Kidney (tissue), 14 donors: ENCODE data around the gene LPAR3. TPM values are rescaled to one million over a fixed set of nuclear protein-coding genes. Genes with fewer than 3 reads are reported as not detected.

ENCODE experiments used
- DNase-seq, 5 donors: peaks; one replicate each; pipeline ENCODE4 v3.0.0-alpha.2; 2013 to 2020
- FAIRE-seq: peaks from 2 replicates; lab custom pipeline; 2012; peaks lifted over from hg19 to GRCh38; lab: Jason Lieb, UNC
- H3K27ac ChIP-seq, 2 donors: one replicate each; pipeline ENCODE4 v1.7.0; 2013; ENCODE audit warnings: low read depth in 2 of 2, low read length in 2 of 2, inconsistent platforms in 1 of 2
- H3K27me3 ChIP-seq: one replicate; pipeline ENCODE4 v1.7.1; 2013; ENCODE audit warnings: low read length, inconsistent platforms; ENCODE audit not compliant: control insufficient read depth, insufficient read depth
- H3K36me3 ChIP-seq, 3 donors: one replicate each; pipeline versions ENCODE4 v1.7.0 to v1.7.1; 2013; ENCODE audit warnings: low read length in 3 of 3, control low read depth in 1 of 3, inconsistent platforms in 1 of 3; ENCODE audit not compliant: insufficient read depth in 3 of 3, control insufficient read depth in 2 of 3
- H3K4me1 ChIP-seq, 3 donors: one replicate each; pipeline versions ENCODE4 v1.7.0 to v1.7.1; 2013; ENCODE audit warnings: low read length in 3 of 3, inconsistent platforms in 1 of 3, low read depth in 1 of 3; ENCODE audit not compliant: control insufficient read depth in 2 of 3, insufficient read depth in 2 of 3
- H3K4me3 ChIP-seq, 3 donors: one replicate each; pipeline versions ENCODE4 v1.7.0 to v1.8.1; 2013; ENCODE audit warnings: low read length in 3 of 3, control low read depth in 1 of 3, inconsistent platforms in 1 of 3
- H3K9ac ChIP-seq, 3 donors: one replicate each; pipeline versions ENCODE4 v1.7.0 to v1.7.1; 2013; ENCODE audit warnings: low read length in 3 of 3, control low read depth in 1 of 3, inconsistent platforms in 1 of 3
- H3K9me3 ChIP-seq, 3 donors: one replicate each; pipeline versions ENCODE4 v1.7.0 to v1.7.1; 2013; ENCODE audit warnings: low read length in 3 of 3, control low read depth in 1 of 3, inconsistent platforms in 1 of 3; ENCODE audit not compliant: control insufficient read depth in 2 of 3, insufficient read depth in 1 of 3
- intact Hi-C: fragments of 100-400 bp; cut with DNase I; formaldehyde crosslinking; loops from one replicate; pipeline ENCODE4 v1.11.1; 2022
- polyA plus RNA-seq: library from polyadenylated mRNA; stranded (reverse); fragments of 350-450 nt; fragmentation: Illumina TruSeq; extraction: RNeasy Lipid Tissue Mini Kit (QIAGEN cat#74804); gene quantifications from one replicate; pipeline ENCODE4 v1.2.3, GENCODE V29; 2014; ENCODE audit warnings: low read depth, low replicate concordance; ENCODE audit not compliant: insufficient read depth
- total RNA-seq: library from RNA; stranded (reverse); fragmentation: NEBNext Ultra II Directional; extraction: Animal tissue kit (Norgen Biotek cat#: 25700); gene quantifications from one replicate; pipeline ENCODE4 v1.2.1, GENCODE V29; 2021
- TF ChIP-seq, protein P1 (sequence below): IDR thresholded peaks from 3 replicates; pipeline ENCODE4 v1.5.1; 2012; ENCODE audit warnings: mild to moderate bottlenecking, moderate library complexity, borderline replicate concordance; ENCODE audit not compliant: insufficient read depth; ENCODE audit errors: extremely low read depth
- donor health status: control.
- donor health status: control.
- donor health status: control.
- donor health status: control.
- donor health status: control.
- donor health status: DM: yes; HTN: yes; CAD: no.
- donor health status: Normal renal cell carcinoma (clear cell type).

The LPAR3 gene
- total and polyA plus RNA-seq, 2 donors from 2014 or later: 0.22 TPM; not detected in 1

DNA sequence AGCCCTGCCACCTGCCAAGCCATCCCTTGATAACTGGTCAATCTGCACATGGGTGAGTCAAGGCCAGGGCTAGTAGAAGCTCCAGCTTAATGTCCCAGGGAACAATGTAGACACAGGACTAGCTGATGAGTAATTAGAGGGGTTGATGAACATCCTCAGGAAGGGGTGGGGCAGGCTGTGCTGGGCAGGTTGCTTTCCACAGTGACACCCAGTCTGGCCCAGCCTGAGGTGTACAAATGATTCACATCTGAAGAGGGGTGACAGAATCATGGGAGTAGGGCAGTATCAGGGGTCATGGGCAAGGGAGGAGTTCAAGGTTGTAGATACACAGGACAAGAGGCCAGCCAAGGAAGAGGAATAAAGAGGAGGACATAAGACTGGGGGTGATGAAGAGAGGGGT lies 4.3 kb downstream of the LPAR3 start:
- H3K4me3 ChIP-seq: no peak overlapping the region
- no peaks in the 10 kb centered on the region for H3K4me1 ChIP-seq
- no peaks in the 10 kb centered on the region for H3K9me3 ChIP-seq
- H3K36me3 ChIP-seq: no peaks in the 10 kb centered on the region
- DNase-seq (no peak), FAIRE-seq (no peak)
- intact Hi-C loops: no loop called here
- H3K27ac ChIP-seq: no peak overlapping the region
- H3K27me3 ChIP-seq: peaks cover 5% of the 10 kb centered on the region
- H3K9ac ChIP-seq: no peak overlapping the region
- TF ChIP-seq, protein P1, sequence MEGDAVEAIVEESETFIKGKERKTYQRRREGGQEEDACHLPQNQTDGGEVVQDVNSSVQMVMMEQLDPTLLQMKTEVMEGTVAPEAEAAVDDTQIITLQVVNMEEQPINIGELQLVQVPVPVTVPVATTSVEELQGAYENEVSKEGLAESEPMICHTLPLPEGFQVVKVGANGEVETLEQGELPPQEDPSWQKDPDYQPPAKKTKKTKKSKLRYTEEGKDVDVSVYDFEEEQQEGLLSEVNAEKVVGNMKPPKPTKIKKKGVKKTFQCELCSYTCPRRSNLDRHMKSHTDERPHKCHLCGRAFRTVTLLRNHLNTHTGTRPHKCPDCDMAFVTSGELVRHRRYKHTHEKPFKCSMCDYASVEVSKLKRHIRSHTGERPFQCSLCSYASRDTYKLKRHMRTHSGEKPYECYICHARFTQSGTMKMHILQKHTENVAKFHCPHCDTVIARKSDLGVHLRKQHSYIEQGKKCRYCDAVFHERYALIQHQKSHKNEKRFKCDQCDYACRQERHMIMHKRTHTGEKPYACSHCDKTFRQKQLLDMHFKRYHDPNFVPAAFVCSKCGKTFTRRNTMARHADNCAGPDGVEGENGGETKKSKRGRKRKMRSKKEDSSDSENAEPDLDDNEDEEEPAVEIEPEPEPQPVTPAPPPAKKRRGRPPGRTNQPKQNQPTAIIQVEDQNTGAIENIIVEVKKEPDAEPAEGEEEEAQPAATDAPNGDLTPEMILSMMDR: no peak

DNA sequence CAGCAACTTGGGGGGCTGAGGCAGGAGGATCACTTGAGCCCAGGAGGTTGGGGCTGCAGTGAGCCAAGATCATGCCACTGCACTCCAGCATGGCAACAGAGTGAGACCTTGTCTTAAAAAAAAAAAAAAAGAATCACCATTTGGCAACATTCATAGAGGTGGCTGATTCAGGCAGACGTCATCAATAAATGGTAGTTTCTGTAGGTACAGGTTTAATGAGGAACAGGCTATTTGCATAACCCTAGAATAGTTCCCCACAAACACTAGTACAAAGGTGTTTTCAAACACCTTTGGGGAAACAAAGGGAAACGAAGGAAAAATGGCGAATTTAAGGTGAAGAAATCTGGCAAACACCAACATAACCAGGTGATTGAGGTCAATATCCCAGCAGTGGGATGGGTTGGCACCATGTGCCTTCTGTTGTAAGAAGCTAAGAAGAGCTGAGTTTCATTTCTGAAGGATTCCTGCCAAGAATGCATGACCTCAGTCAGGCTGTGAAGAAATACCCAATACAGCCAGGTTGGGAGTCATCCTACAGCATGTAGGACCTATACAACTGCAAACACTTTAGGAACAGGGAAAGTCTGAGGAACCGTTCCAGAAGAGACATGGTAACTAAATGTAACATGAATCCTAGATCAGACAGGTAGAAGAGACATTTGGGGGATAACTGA lies 5.6 kb downstream of the LPAR3 start:
- H3K9ac ChIP-seq: no peak overlapping the region
- H3K36me3 ChIP-seq: no peaks in the 10 kb centered on the region
- DNase-seq (no peak), FAIRE-seq (no peak)
- H3K27me3 ChIP-seq: peaks cover 2% of the 10 kb centered on the region
- H3K27ac ChIP-seq: no peak overlapping the region
- intact Hi-C loops: no loop called here
- no peaks in the 10 kb centered on the region for H3K9me3 ChIP-seq
- H3K4me3 ChIP-seq: no peak overlapping the region
- TF ChIP-seq, protein P1: no peak
- no peaks in the 10 kb centered on the region for H3K4me1 ChIP-seq

DNA sequence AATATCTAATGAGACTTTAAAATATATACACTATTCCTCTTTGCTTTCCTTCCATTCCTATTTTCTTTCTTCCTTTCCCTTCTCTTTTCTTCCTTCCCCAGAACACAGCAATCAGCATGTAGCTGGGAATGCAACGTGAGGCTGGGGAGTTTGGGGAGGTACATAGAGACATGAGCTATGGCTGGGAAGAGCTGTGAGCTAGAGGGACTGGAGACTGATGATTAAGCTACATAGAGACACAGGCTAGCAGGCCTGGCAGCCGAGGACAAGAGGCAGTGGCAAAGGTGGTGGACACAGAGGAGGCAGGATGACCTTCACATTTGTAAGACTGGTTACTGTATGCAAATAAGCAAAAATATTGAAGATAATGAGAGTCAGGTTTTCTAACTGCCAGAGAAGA lies 7.5 kb downstream of the LPAR3 start:
- FAIRE-seq: no peak
- no peaks in the 10 kb centered on the region for H3K36me3 ChIP-seq
- intact Hi-C loops: no loop called here
- no peak overlapping the region for H3K9ac ChIP-seq
- no peak overlapping the region for H3K27ac ChIP-seq
- H3K27me3 ChIP-seq: no peaks in the 10 kb centered on the region
- TF ChIP-seq, protein P1: no peak
- DNase-seq: no peak
- H3K9me3 ChIP-seq: no peaks in the 10 kb centered on the region
- no peak overlapping the region for H3K4me3 ChIP-seq
- H3K4me1 ChIP-seq: no peaks in the 10 kb centered on the region
